CD8-positive, alpha-beta memory T cell (primary cell): ENCODE data around the gene SYMPK. TPM values are rescaled to one million over a fixed set of nuclear protein-coding genes. Genes with fewer than 3 reads are reported as not detected.
"Not testable (repeated sequence)": the region's sequence is repeated elsewhere in the genome, so short reads cannot be mapped to it uniquely, and the experiment has no call there.

Source experiments
- CTCF ChIA-PET: fragments of 350-600 bp; sonication (Branson Sonifier 250); formaldehyde crosslinking; loops from one replicate; lab custom pipeline; 2021; ENCODE audit warnings: antibody characterized with exemption; lab: Charles Lee
- POLR2A ChIA-PET: fragments of 350-600 bp; sonication (Branson Sonifier 250); formaldehyde crosslinking; loops from one replicate; lab custom pipeline; 2021; ENCODE audit warnings: antibody characterized with exemption; lab: Charles Lee
- DNase-seq, 5 donors: peaks; one replicate each; pipeline versions ENCODE4 v3.0.0 to v3.0.0-alpha.2; 2020 to 2022; ENCODE audit warnings: mixed read lengths in 1 of 5
- H3K27ac ChIP-seq: one replicate; pipeline ENCODE4 v1.7.0; 2013; ENCODE audit warnings: low read depth, mild to moderate bottlenecking, low read length, moderate library complexity
- H3K27me3 ChIP-seq: 2 replicates; pipeline ENCODE4 v1.7.0; 2013; ENCODE audit warnings: low read length, mild to moderate bottlenecking; ENCODE audit not compliant: insufficient read depth, poor library complexity, severe bottlenecking
- H3K36me3 ChIP-seq: 2 replicates; pipeline ENCODE4 v1.7.0; 2013; ENCODE audit warnings: mild to moderate bottlenecking, low read length, moderate library complexity; ENCODE audit not compliant: insufficient read depth
- H3K4me1 ChIP-seq: 2 replicates; pipeline ENCODE4 v1.7.0; 2013; ENCODE audit warnings: mild to moderate bottlenecking, low read length, moderate library complexity; ENCODE audit not compliant: insufficient read depth
- H3K4me3 ChIP-seq: 2 replicates; pipeline ENCODE4 v1.7.0; 2013; ENCODE audit warnings: mild to moderate bottlenecking, low read length
- H3K9me3 ChIP-seq: 2 replicates; pipeline ENCODE4 v1.7.0; 2013; ENCODE audit warnings: mild to moderate bottlenecking, low read length
- H3K27ac Mint-ChIP-seq, 8 donors: one replicate each; pipeline ENCODE4 v1.8.0; 2020 to 2021; ENCODE audit warnings: mixed read lengths in 8 of 8, mild to moderate bottlenecking in 6 of 8, inconsistent platforms in 3 of 8, moderate library complexity in 3 of 8
- H3K27me3 Mint-ChIP-seq, 2 donors: one replicate each; pipeline ENCODE4 v1.8.0; 2020 to 2021; ENCODE audit warnings: mixed read lengths in 2 of 2, mild to moderate bottlenecking in 1 of 2, moderate library complexity in 1 of 2
- H3K36me3 Mint-ChIP-seq, 3 donors: one replicate each; pipeline ENCODE4 v1.8.0; 2020 to 2021; ENCODE audit warnings: mixed read lengths in 3 of 3, inconsistent platforms in 1 of 3, mild to moderate bottlenecking in 1 of 3
- H3K4me1 Mint-ChIP-seq, 3 donors: one replicate each; pipeline ENCODE4 v1.8.0; 2020 to 2021; ENCODE audit warnings: mixed read lengths in 3 of 3, inconsistent platforms in 1 of 3, mild to moderate bottlenecking in 1 of 3
- H3K4me3 Mint-ChIP-seq, 7 donors: one replicate each; pipeline ENCODE4 v1.8.0; 2020 to 2021; ENCODE audit warnings: mixed read lengths in 7 of 7, mild to moderate bottlenecking in 6 of 7, moderate library complexity in 4 of 7, inconsistent platforms in 2 of 7
- H3K9me3 Mint-ChIP-seq, 5 donors: one replicate each; pipeline ENCODE4 v1.8.0; 2020 to 2022; ENCODE audit warnings: mixed read lengths in 5 of 5, mild to moderate bottlenecking in 3 of 5, moderate library complexity in 2 of 5, inconsistent platforms in 1 of 5
- polyA plus RNA-seq: library from polyadenylated mRNA; unstranded; fragments of 300-500 nt; fragmentation: Illumina TruSeq; gene quantifications from one replicate; pipeline ENCODE4 v1.2.3, GENCODE V29; 2021
- total RNA-seq, 2 experiments: library from RNA; stranded (reverse); gene quantifications; one replicate each; pipeline ENCODE4 v1.2.3, GENCODE V29; 2021

Gene SYMPK
- total and polyA plus RNA-seq, 3 experiments from 2014 or later = 17.5 to 119 (median 116) TPM

DNA sequence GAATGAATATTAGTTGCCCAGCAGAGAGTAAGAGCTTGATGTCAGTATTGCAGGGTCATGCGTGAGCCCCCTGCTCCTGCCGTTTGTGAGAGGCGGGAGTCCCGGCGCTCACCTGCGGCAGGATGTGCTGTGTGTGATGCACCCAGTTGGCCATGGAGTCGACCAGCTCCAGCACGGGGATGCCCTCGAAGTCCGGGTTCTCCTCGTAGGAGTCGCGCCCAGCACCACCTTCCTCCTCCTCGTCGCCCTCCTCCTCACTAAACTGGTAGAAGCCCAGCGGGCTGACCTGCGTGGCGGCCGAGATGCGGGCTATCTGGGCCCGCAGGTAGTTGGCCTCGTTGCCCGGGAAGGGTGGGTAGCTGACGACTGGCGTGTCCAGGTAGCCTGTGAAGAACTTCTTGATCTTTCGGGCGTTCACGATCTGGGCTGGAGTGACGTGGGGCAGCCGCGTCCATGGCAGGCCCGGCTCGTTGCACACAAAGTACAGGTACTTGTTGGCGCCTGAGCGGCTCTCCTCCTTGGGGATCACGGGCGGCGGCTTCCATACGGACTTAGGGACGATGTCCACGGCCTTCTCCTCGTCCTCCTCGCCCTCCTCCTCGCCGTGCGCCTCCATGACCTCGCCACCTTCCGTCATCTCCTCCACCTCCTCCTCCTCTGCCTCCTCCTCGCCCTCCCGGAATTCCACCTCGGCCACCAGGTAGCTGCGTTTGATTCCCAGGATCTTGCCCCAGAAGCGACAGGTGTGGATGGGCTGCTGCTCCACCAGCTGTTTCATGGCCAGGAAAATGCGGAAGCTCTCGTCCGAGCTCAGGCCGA is 58.6 kb downstream of the SYMPK start:
- H3K4me1 ChIP-seq = peaks cover under 1% of the 10 kb centered on the region
- peak overlapping the region in 1 of 8 donors; percentile 9 for H3K27ac Mint-ChIP-seq
- POLR2A ChIA-PET = no interaction called here

DNA sequence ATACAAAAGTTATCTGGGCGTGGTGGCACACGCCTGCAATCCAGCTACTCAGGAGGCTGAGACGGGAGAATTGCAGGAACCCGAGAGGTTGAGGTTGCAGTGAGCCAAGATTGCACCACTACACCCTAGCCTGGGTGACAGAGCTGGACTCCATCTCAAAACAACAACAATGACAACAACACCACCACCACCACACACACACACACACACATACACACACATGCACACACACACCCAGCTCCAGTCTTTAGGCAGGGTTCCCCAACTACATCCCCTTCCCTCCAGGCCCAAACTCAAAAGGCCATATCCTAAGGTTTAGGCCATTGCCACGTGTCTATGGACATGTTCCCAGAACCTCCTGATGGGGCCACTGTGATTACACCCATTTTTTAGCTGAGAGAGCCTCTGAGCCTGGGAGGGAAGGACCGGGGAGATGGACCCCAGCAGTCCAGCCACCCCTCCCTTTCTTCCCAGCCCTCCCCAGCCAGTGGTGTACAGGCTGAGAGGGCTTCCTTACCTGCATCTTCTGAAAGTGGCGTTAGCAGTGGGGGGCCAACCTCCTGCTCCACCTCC is 61.3 kb downstream of the SYMPK start:
- ChIA-PET POLR2A (no interaction called here), CTCF (interaction anchor here (15.3 kb wide), 1 partner anchor 33 kb away, joined by 182 read pairs; the partner anchor contains the start of gene SIX5)
- Mint-ChIP-seq H3K27me3 (peaks cover 8 to 20% of the 10 kb centered on the region in 2 donors), H3K4me3 (peak overlapping the region in 1 of 7 donors; percentile 28), H3K36me3 (no peaks in the 10 kb centered on the region), H3K4me1 (peaks cover 4 to 6% (median 5%) of the 10 kb centered on the region in 3 donors), H3K9me3 (no peaks in the 10 kb centered on the region), H3K27ac (no peak overlapping the region)
- Histone ChIP-seq H3K4me1 (peaks cover 7% of the 10 kb centered on the region), H3K9me3 (no peaks in the 10 kb centered on the region), H3K4me3 (no peak overlapping the region), H3K36me3 (no peaks in the 10 kb centered on the region), H3K27ac (no peak overlapping the region), H3K27me3 (no peaks in the 10 kb centered on the region)
- DNase-seq = no peak

More for the DNA sequence above, 58.6 kb downstream of the SYMPK start:
- CTCF ChIA-PET = interaction anchor here (1.2 to 2.3 kb wide), 2 partner anchors 12 to 35 kb away, joined by 4 to 8 read pairs; partner anchors contain the start of gene SIX5
- no peaks in the 10 kb centered on the region for H3K9me3 Mint-ChIP-seq
- Histone ChIP-seq H3K36me3 (no peaks in the 10 kb centered on the region), H3K9me3 (no peaks in the 10 kb centered on the region), H3K27me3 (no peaks in the 10 kb centered on the region), H3K27ac (no peak overlapping the region), H3K4me3 (no peak overlapping the region)
- peaks cover 0 to 12% of the 10 kb centered on the region in 2 donors for H3K27me3 Mint-ChIP-seq
- DNase-seq = no peak
- no peaks in the 10 kb centered on the region for H3K4me1 Mint-ChIP-seq
- H3K4me3 Mint-ChIP-seq = no peak overlapping the region
- H3K36me3 Mint-ChIP-seq = no peaks in the 10 kb centered on the region

DNA sequence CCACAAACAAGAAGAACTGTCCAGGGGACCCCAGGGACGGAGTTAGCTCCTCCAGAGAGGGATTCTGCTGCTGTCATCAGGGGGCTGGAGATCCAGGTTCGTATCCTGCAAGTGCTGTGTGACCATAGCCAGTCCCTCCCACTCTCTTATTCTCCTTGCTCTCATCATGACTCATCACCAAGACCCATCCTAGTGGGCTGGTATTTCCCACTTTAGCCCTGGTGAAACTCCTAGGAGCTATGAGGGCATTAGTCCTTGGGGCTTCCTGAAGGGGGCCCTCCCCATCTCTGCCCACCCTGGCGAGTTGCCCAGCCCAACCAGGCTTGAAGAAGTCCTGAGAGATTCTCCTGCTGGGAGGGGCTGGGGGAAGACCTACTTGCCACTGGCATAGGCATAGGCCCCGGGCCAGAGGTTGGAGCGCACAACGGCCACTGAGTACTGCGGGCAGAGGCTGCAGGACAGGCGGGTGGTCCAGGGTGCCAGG is 62.8 kb downstream of the SYMPK start:
- H3K27ac ChIP-seq = no peak overlapping the region
- H3K36me3 ChIP-seq = no peaks in the 10 kb centered on the region
- peaks cover 11 to 20% of the 10 kb centered on the region in 2 donors for H3K27me3 Mint-ChIP-seq
- H3K9me3 Mint-ChIP-seq = no peaks in the 10 kb centered on the region
- H3K4me1 Mint-ChIP-seq = peaks cover 4 to 6% (median 5%) of the 10 kb centered on the region in 3 donors
- no peak overlapping the region for H3K27ac Mint-ChIP-seq
- CTCF ChIA-PET = interaction anchor here (1.3 to 15.3 kb wide), 5 partner anchors 14 to 31 kb away, joined by 4 to 182 read pairs (median 11); partner anchors contain the start of gene SIX5
- H3K4me3 ChIP-seq = no peak overlapping the region
- no peaks in the 10 kb centered on the region for H3K9me3 ChIP-seq
- POLR2A ChIA-PET = interaction anchor here (0.8 to 2.8 kb wide), 2 partner anchors 30 to 33 kb away, joined by 4 to 36 read pairs; partner anchors contain the start of gene SIX5
- no peaks in the 10 kb centered on the region for H3K36me3 Mint-ChIP-seq
- H3K4me1 ChIP-seq = peaks cover 7% of the 10 kb centered on the region
- no peak for DNase-seq
- peaks cover 5% of the 10 kb centered on the region for H3K27me3 ChIP-seq
- H3K4me3 Mint-ChIP-seq = no peak overlapping the region

DNA sequence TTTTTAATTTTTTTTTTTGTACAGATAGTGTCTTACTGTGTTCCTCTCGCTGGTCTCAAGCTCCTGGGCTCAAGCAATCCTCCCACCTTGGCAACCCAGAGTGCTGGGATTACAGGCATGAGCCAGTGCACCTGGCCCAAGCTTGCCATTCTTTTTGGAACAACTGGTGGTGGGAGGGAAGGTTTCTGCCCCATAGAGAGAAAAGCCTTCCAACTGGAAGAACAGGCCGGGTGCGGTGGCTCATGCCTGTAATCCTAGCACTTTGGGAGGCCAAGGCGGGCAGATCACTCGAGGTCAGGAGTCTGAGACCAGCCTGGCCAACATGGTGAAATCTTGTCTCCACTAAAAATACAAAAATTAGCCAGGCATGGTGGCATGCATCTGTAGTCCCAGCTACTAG is 63.4 kb downstream of the SYMPK start:
- peaks cover 11% of the 10 kb centered on the region for H3K27me3 ChIP-seq
- H3K4me3 ChIP-seq = not testable (repeated sequence)

DNA sequence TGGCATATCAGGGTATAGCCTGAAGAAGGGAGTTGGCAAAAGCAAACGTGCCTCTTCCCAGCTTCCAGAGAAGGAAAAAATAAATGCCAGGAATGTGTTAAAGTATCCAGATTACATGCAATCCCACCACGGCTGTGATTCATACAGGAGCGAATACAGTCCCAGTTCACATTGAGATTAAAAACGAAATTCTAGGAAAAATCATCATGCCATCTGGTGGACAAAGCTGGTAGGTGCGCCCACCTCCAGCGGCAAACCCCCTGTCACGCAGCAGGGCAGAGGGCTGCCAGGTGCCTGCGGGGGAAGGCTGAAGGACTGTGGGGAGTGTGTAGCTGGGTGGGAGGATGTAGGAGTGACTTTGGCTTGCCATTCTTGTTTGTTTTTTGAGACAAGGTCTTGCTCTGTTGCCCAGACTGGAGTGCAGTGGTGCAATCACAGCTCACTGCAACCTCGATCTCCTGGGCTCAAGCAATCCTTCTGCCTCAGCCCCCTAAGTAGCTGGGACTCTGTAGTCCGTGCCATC is 63.9 kb downstream of the SYMPK start:
- no peaks in the 10 kb centered on the region for H3K36me3 Mint-ChIP-seq
- POLR2A ChIA-PET = interaction anchor here (0.6 to 2.8 kb wide), 4 partner anchors 29 to 700 kb away, joined by 4 to 36 read pairs (median 6); partner anchors contain the start of genes IRF2BP1 and SIX5
- H3K27me3 Mint-ChIP-seq = peaks cover 12 to 20% of the 10 kb centered on the region in 2 donors

More for the DNA sequence above, 63.4 kb downstream of the SYMPK start:
- not testable (repeated sequence) for H3K9me3 Mint-ChIP-seq, H3K4me1 Mint-ChIP-seq, H3K9me3 ChIP-seq, DNase-seq, H3K36me3 ChIP-seq, H3K4me1 ChIP-seq, H3K27ac ChIP-seq, H3K4me3 Mint-ChIP-seq, H3K36me3 Mint-ChIP-seq, H3K27ac Mint-ChIP-seq
- peaks cover 11 to 20% of the 10 kb centered on the region in 2 donors for H3K27me3 Mint-ChIP-seq
- CTCF ChIA-PET = interaction anchor here (0.8 to 15.3 kb wide), 15 partner anchors 11 to 92 kb away, joined by 3 to 182 read pairs (median 4); partner anchors contain the start of genes FBXO46 and SIX5
- POLR2A ChIA-PET = interaction anchor here (0.6 to 2.8 kb wide), 4 partner anchors 29 to 699 kb away, joined by 4 to 36 read pairs (median 6); partner anchors contain the start of genes IRF2BP1 and SIX5

DNA sequence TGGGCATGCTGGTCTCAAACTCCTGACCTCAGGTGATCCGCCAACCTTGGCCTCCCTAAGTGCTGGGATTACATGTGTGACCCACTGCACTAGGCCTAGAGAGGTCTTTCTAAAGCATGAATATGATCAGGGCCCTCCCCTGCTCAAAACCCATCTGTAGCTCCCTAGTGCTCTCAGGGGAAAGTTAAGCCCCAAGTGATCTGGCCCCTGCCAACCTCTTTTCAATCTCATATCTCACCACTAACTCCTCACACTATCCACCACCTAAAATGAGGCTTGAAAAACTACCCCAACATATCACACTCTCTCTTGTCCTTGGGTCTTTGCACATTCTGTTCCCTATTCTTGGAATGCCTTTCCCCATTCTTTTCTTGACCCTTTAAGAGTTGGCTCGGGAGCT is 68.3 kb downstream of the SYMPK start:
- Mint-ChIP-seq H3K4me3 (peak overlapping the region in 3 of 7 donors; percentile 0 to 79 (median 13)), H3K27ac (peak overlapping the region in 4 of 8 donors; percentile 1 to 84 (median 42)), H3K9me3 (no peaks in the 10 kb centered on the region), H3K27me3 (peaks cover 7 to 28% of the 10 kb centered on the region in 2 donors), H3K36me3 (peaks cover 0 to 11% (median 0%) of the 10 kb centered on the region in 3 donors), H3K4me1 (peaks cover 39 to 43% (median 41%) of the 10 kb centered on the region in 3 donors)
- POLR2A ChIA-PET = no interaction called here
- no peak for DNase-seq
- no peaks in the 10 kb centered on the region for H3K9me3 ChIP-seq
- CTCF ChIA-PET = interaction anchor here (1.1 to 15.3 kb wide), 3 partner anchors 26 to 743 kb away, joined by 3 to 182 read pairs (median 3); partner anchors contain the start of genes QPCTL and SIX5
- no peak overlapping the region for H3K27ac ChIP-seq
- no peaks in the 10 kb centered on the region for H3K36me3 ChIP-seq
- peaks cover 11% of the 10 kb centered on the region for H3K27me3 ChIP-seq
- no peak overlapping the region for H3K4me3 ChIP-seq
- H3K4me1 ChIP-seq = peaks cover 37% of the 10 kb centered on the region

More for the DNA sequence above, 63.9 kb downstream of the SYMPK start:
- Histone ChIP-seq H3K27me3 (peaks cover 11% of the 10 kb centered on the region), H3K4me3 (no peak overlapping the region), H3K4me1 (peaks cover 7% of the 10 kb centered on the region), H3K36me3 (no peaks in the 10 kb centered on the region), H3K9me3 (no peaks in the 10 kb centered on the region), H3K27ac (no peak overlapping the region)
- H3K27ac Mint-ChIP-seq = peak overlapping the region in 2 of 8 donors; percentile 24 to 25
- CTCF ChIA-PET = interaction anchor here (0.6 to 15.3 kb wide), 16 partner anchors 10 to 91 kb away, joined by 3 to 182 read pairs (median 4); partner anchors contain the start of genes FBXO46 and SIX5
- H3K4me3 Mint-ChIP-seq = peak overlapping the region in 1 of 7 donors; percentile 17
- H3K9me3 Mint-ChIP-seq = no peaks in the 10 kb centered on the region
- H3K4me1 Mint-ChIP-seq = peaks cover 7 to 11% (median 9%) of the 10 kb centered on the region in 3 donors
- peak; percentile 48 to 73 (median 57) for DNase-seq

DNA sequence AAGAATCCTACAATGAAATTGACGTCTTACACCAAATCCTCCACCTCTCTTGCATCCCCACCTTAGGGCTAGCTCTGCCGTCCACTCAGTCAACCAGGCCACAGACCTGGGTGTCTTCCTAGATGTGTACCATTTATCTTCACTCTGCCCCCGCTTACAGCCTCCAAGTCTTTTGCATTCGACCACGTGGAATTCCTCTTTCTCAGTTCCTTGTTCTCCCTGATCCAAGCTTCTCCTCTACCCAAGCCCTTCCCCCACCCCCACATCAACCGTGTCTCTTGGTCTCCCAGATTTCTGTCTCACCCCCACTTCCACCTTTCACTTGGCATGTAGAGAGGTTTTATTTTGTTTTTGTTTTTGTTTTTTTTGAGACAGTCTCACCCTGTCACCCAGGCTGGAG is 69.1 kb downstream of the SYMPK start:
- Mint-ChIP-seq H3K27me3 (peaks cover 3 to 27% of the 10 kb centered on the region in 2 donors), H3K9me3 (no peaks in the 10 kb centered on the region), H3K4me3 (peak overlapping the region; percentile 25 to 89 (median 64)), H3K27ac (peak overlapping the region; percentile 27 to 97 (median 72)), H3K36me3 (peaks cover 5 to 18% (median 6%) of the 10 kb centered on the region in 3 donors), H3K4me1 (peaks cover 39 to 45% (median 40%) of the 10 kb centered on the region in 3 donors)
- POLR2A ChIA-PET = no interaction called here
- H3K4me3 ChIP-seq = no peak overlapping the region
- no peaks in the 10 kb centered on the region for H3K9me3 ChIP-seq
- H3K36me3 ChIP-seq = peaks cover 7% of the 10 kb centered on the region
- peaks cover 11% of the 10 kb centered on the region for H3K27me3 ChIP-seq
- no peak for DNase-seq
- CTCF ChIA-PET = interaction anchor here (1.2 to 15.3 kb wide), 2 partner anchors 25 to 101 kb away, joined by 3 to 182 read pairs; partner anchors contain the start of genes QPCTL and SIX5
- H3K4me1 ChIP-seq = peaks cover 32% of the 10 kb centered on the region
- H3K27ac ChIP-seq = no peak overlapping the region
